PC-9 (cell line): ENCODE data around the gene TOP1. TPM values are rescaled to one million over a fixed set of nuclear protein-coding genes. Genes with fewer than 3 reads are reported as not detected.

ENCODE experiments used
- BruUV-seq: library from RNA; stranded (reverse); fragments of 400-500 nt; replicated peaks from 2 replicates; lab custom pipeline; 2021; lab: Mats Ljungman, UMichigan
- CTCF ChIA-PET: fragments of 300-600 bp; sonication (Branson Sonifier 250); formaldehyde crosslinking; loops from one replicate; lab custom pipeline; 2022; ENCODE audit warnings: antibody characterized with exemption; lab: Charles Lee
- POLR2A ChIA-PET: fragments of 300-600 bp; sonication (Branson Sonifier 250); formaldehyde crosslinking; loops from one replicate; lab custom pipeline; 2022; ENCODE audit warnings: antibody characterized with exemption; ENCODE audit not compliant: unreplicated experiment; lab: Charles Lee
- DNase-seq, 2 experiments: peaks; one replicate each; pipeline versions ENCODE4 v3.0.0 to v3.0.0-alpha.2; 2015 to 2022; ENCODE audit warnings: mixed read lengths in 1 of 2
- H2AFZ ChIP-seq: fragments of 200-600 bp; sonication (generic); 2 replicates; pipeline ENCODE4 v1.8.1; 2017; ENCODE audit warnings: antibody characterized with exemption
- H3F3A ChIP-seq: fragments of 200-600 bp; sonication (generic); 2 replicates; pipeline ENCODE4 v1.8.1; 2017; ENCODE audit warnings: antibody characterized with exemption, mild to moderate bottlenecking, low read depth; ENCODE audit not compliant: insufficient read depth
- H3K27ac ChIP-seq: fragments of 200-600 bp; sonication (generic); 2 replicates; pipeline ENCODE4 v1.6.1; 2016; ENCODE audit warnings: mixed run types
- H3K27me3 ChIP-seq: fragments of 200-600 bp; sonication (generic); 2 replicates; pipeline ENCODE4 v1.6.1; 2016; ENCODE audit warnings: low read depth, mixed run types; ENCODE audit not compliant: insufficient read depth
- H3K36me3 ChIP-seq: fragments of 200-600 bp; sonication (generic); 2 replicates; pipeline ENCODE4 v1.6.1; 2016; ENCODE audit warnings: low read depth, mixed run types
- H3K4me1 ChIP-seq: fragments of 200-600 bp; sonication (generic); replicated peaks from 2 replicates; pipeline ENCODE4 v1.6.1; 2016; ENCODE audit warnings: mixed run types; ENCODE audit not compliant: insufficient read depth
- H3K4me2 ChIP-seq: fragments of 200-600 bp; sonication (generic); 2 replicates; pipeline ENCODE4 v1.6.1; 2017; ENCODE audit warnings: mixed run types
- H3K4me3 ChIP-seq: fragments of 200-600 bp; sonication (generic); 2 replicates; pipeline ENCODE4 v1.6.1; 2016; ENCODE audit warnings: mixed run types
- H3K79me2 ChIP-seq: fragments of 200-600 bp; sonication (generic); 2 replicates; pipeline ENCODE4 v1.6.1; 2017; ENCODE audit warnings: low read depth, mixed run types
- H3K9me2 ChIP-seq: fragments of 200-600 bp; sonication (generic); 2 replicates; pipeline ENCODE4 v1.8.1; 2017; ENCODE audit warnings: mild to moderate bottlenecking; ENCODE audit not compliant: insufficient read depth
- H3K9me3 ChIP-seq: fragments of 200-600 bp; sonication (generic); 2 replicates; pipeline ENCODE4 v1.8.1; 2016; ENCODE audit warnings: low read depth; ENCODE audit not compliant: insufficient read depth
- H4K20me1 ChIP-seq: fragments of 200-600 bp; sonication (generic); 2 replicates; pipeline ENCODE4 v1.8.1; 2017; ENCODE audit not compliant: insufficient read depth
- CTCF ChIP-seq: fragments of 200-600 bp; sonication (generic); conservative IDR thresholded peaks from 2 replicates; pipeline ENCODE4 v1.6.1; 2017; ENCODE audit warnings: mixed run types, antibody characterized with exemption, mild to moderate bottlenecking, moderate library complexity
- EZH2 ChIP-seq: fragments of 200-600 bp; sonication (generic); IDR thresholded peaks from 2 replicates; pipeline ENCODE4 v1.8.0; 2017; ENCODE audit warnings: antibody characterized with exemption, low read depth
- intact Hi-C: fragments of 100-400 bp; cut with micrococcal nuclease; formaldehyde crosslinking; loops from one replicate; pipeline ENCODE4 v1.10.0; 2022; ENCODE audit not compliant: unreplicated experiment
- total RNA-seq: library from RNA; stranded (reverse); gene quantifications from 2 replicates; pipeline ENCODE4 v1.2.3, GENCODE V29; 2021

The TOP1 gene
- total RNA-seq, 1 experiment from 2014 or later, result 55.8 TPM

GRCh38 chr20:41054847-41055230, 26.2 kb downstream of the TOP1 start:
- TF ChIP-seq CTCF, result no peak
- no peak for TF ChIP-seq EZH2
- peaks cover 23% of the 10 kb centered on the region for H3K4me1 ChIP-seq
- intact Hi-C loops, result no loop called here
- H3K9me3 ChIP-seq, result no peaks in the 10 kb centered on the region
- H3K27me3 ChIP-seq, result no peaks in the 10 kb centered on the region
- peaks cover 98% of the 10 kb centered on the region for H3K79me2 ChIP-seq
- H2AFZ ChIP-seq, result no peak overlapping the region
- ChIA-PET POLR2A (no interaction called here), CTCF (no interaction called here)
- no peak overlapping the region for H3K27ac ChIP-seq
- H3F3A ChIP-seq, result peaks cover 22% of the 10 kb centered on the region; the same call in 1 of the 2 replicates
- H3K4me2 ChIP-seq, result no peak overlapping the region
- no peaks in the 10 kb centered on the region for H3K9me2 ChIP-seq
- H3K36me3 ChIP-seq, result peaks cover 28% of the 10 kb centered on the region
- peaks cover 68% of the 10 kb centered on the region for H4K20me1 ChIP-seq
- DNase-seq, result no peak
- no TSS peak for BruUV-seq
- H3K4me3 ChIP-seq, result no peak overlapping the region

GRCh38 chr20:41055679-41056078, 27.1 kb downstream of the TOP1 start:
- Histone ChIP-seq H2AFZ (no peak overlapping the region), H3F3A (peaks cover 22% of the 10 kb centered on the region; the same call in 1 of the 2 replicates), H3K4me2 (no peak overlapping the region), H3K4me1 (peaks cover 14% of the 10 kb centered on the region; the same call in 1 of the 2 replicates), H4K20me1 (peaks cover 76% of the 10 kb centered on the region), H3K9me3 (no peaks in the 10 kb centered on the region), H3K27ac (no peak overlapping the region), H3K27me3 (no peaks in the 10 kb centered on the region), H3K36me3 (peaks cover 36% of the 10 kb centered on the region), H3K9me2 (no peaks in the 10 kb centered on the region), H3K79me2 (peaks cover 98% of the 10 kb centered on the region), H3K4me3 (no peak overlapping the region)
- TF ChIP-seq EZH2, result no peak
- TF ChIP-seq CTCF, result no peak
- no peak for DNase-seq
- ChIA-PET CTCF (no interaction called here), POLR2A (no interaction called here)
- BruUV-seq, result no TSS peak
- intact Hi-C loops, result no loop called here

- BruUV-seq, result no TSS peak
- H3F3A ChIP-seq, result peaks cover 22% of the 10 kb centered on the region; the same call in 1 of the 2 replicates
- POLR2A ChIA-PET, result no interaction called here
- no peaks in the 10 kb centered on the region for H3K4me1 ChIP-seq
- no peak overlapping the region for H3K4me3 ChIP-seq
- H3K27me3 ChIP-seq, result no peaks in the 10 kb centered on the region
- intact Hi-C loops, result no loop called here
- H3K9me2 ChIP-seq, result no peaks in the 10 kb centered on the region
- H3K4me2 ChIP-seq, result no peak overlapping the region
- TF ChIP-seq CTCF (no peak), EZH2 (no peak)
- peaks cover 59% of the 10 kb centered on the region for H3K36me3 ChIP-seq
- no peak overlapping the region for H3K27ac ChIP-seq
- peaks cover 66% of the 10 kb centered on the region for H4K20me1 ChIP-seq
- CTCF ChIA-PET, result no interaction called here
- no peak for DNase-seq
- H2AFZ ChIP-seq, result no peak overlapping the region
- H3K79me2 ChIP-seq, result peaks cover 97% of the 10 kb centered on the region
- H3K9me3 ChIP-seq, result no peaks in the 10 kb centered on the region
These were observed 29.5 kb downstream of the TOP1 start for GRCh38 chr20:41057999-41058673.
